WTC11 (cell line): ENCODE data around the gene UFL1. TPM values are rescaled to one million over a fixed set of nuclear protein-coding genes. Genes with fewer than 3 reads are reported as not detected.

Experiments used
- EMX1 ChIP-seq: fragments of 250-450 bp; sonication (Bioruptor Pico); IDR thresholded peaks from 2 replicates; pipeline ENCODE4 v1.8.0; 2021; ENCODE audit warnings: mild to moderate bottlenecking
- GRHL2 ChIP-seq: fragments of 250-450 bp; sonication (Bioruptor Pico); IDR thresholded peaks from 2 replicates; pipeline ENCODE4 v1.8.0; 2022; ENCODE audit warnings: mild to moderate bottlenecking, moderate library complexity; ENCODE audit not compliant: insufficient replicate concordance, severe bottlenecking
- JUN ChIP-seq: sonication (generic); formaldehyde crosslinking; IDR thresholded peaks from 2 replicates; pipeline ENCODE4 v1.8.0; 2023; ENCODE audit warnings: mild to moderate bottlenecking, missing genetic modification reagents
- NR2C2 ChIP-seq: sonication (generic); formaldehyde crosslinking; IDR thresholded peaks from 2 replicates; pipeline ENCODE4 v1.8.0; 2022; ENCODE audit warnings: mild to moderate bottlenecking, missing genetic modification reagents
- PRRX2 ChIP-seq: fragments of 250-450 bp; sonication (Bioruptor Pico); IDR thresholded peaks from 2 replicates; pipeline ENCODE4 v1.8.0; 2021; ENCODE audit warnings: mild to moderate bottlenecking
- SMAD3 ChIP-seq: sonication (generic); formaldehyde crosslinking; IDR thresholded peaks from 2 replicates; pipeline ENCODE4 v1.8.0; 2022; ENCODE audit warnings: missing genetic modification reagents, mild to moderate bottlenecking, borderline replicate concordance
- TCF7 ChIP-seq: sonication (generic); formaldehyde crosslinking; IDR thresholded peaks from 2 replicates; pipeline ENCODE4 v1.8.0; 2022; ENCODE audit warnings: mild to moderate bottlenecking, low read depth, missing genetic modification reagents, moderate library complexity
- ZNF138 ChIP-seq: sonication (generic); formaldehyde crosslinking; conservative IDR thresholded peaks from 2 replicates; pipeline ENCODE4 v1.8.1; 2022; ENCODE audit warnings: mild to moderate bottlenecking, moderate library complexity, missing genetic modification reagents
- ZNF219 ChIP-seq: sonication (generic); formaldehyde crosslinking; IDR thresholded peaks from 2 replicates; pipeline ENCODE4 v1.8.0; 2023; ENCODE audit warnings: missing genetic modification reagents, mild to moderate bottlenecking, borderline replicate concordance
- ZNF396 ChIP-seq: fragments of 250-450 bp; sonication (Bioruptor Pico); IDR thresholded peaks from 2 replicates; pipeline ENCODE4 v1.8.0; 2021; ENCODE audit warnings: mild to moderate bottlenecking, moderate library complexity, borderline replicate concordance
- ZNF671 ChIP-seq: fragments of 250-450 bp; sonication (Bioruptor Pico); IDR thresholded peaks from 2 replicates; pipeline ENCODE4 v1.8.0; 2021; ENCODE audit warnings: mild to moderate bottlenecking
- total RNA-seq: library from RNA; stranded (reverse); gene quantifications from 3 replicates; pipeline ENCODE4 v1.2.3, GENCODE V29; 2021
- TF ChIP-seq, protein P1 (sequence below): fragments of 250-450 bp; sonication (Bioruptor Pico); IDR thresholded peaks from 2 replicates; pipeline ENCODE4 v1.9.0; 2021; ENCODE audit warnings: mild to moderate bottlenecking, borderline replicate concordance
- TF ChIP-seq, protein P2 (sequence below): sonication (generic); formaldehyde crosslinking; IDR thresholded peaks from 2 replicates; pipeline ENCODE4 v1.8.1; 2022; ENCODE audit warnings: mild to moderate bottlenecking, missing genetic modification reagents, moderate library complexity, borderline replicate concordance
- TF ChIP-seq, protein P3 (sequence below): sonication (generic); formaldehyde crosslinking; IDR thresholded peaks from 2 replicates; pipeline ENCODE4 v1.8.1; 2023; ENCODE audit warnings: mild to moderate bottlenecking, missing genetic modification reagents, borderline replicate concordance
- TF ChIP-seq, protein P4 (sequence below): sonication (generic); formaldehyde crosslinking; IDR thresholded peaks from 2 replicates; pipeline ENCODE4 v1.8.1; 2023; ENCODE audit warnings: mild to moderate bottlenecking, missing genetic modification reagents, moderate library complexity
- TF ChIP-seq, protein P5 (sequence below): sonication (generic); formaldehyde crosslinking; IDR thresholded peaks from 2 replicates; pipeline ENCODE4 v1.8.1; 2023; ENCODE audit warnings: mild to moderate bottlenecking, moderate library complexity, missing genetic modification reagents
- TF ChIP-seq, protein P6 (sequence below): sonication (generic); formaldehyde crosslinking; IDR thresholded peaks from 2 replicates; pipeline ENCODE4 v1.8.0; 2022; ENCODE audit warnings: mild to moderate bottlenecking, missing genetic modification reagents
- TF ChIP-seq, protein P7 (sequence below): fragments of 250-450 bp; sonication (Bioruptor Pico); IDR thresholded peaks from 2 replicates; pipeline ENCODE4 v1.8.0; 2021; ENCODE audit warnings: mild to moderate bottlenecking
- TF ChIP-seq, protein P8 (sequence below): fragments of 250-450 bp; sonication (Bioruptor Pico); IDR thresholded peaks from 2 replicates; pipeline ENCODE4 v1.9.0; 2021; ENCODE audit warnings: mild to moderate bottlenecking
- TF ChIP-seq, protein P9 (sequence below): sonication (generic); formaldehyde crosslinking; IDR thresholded peaks from 2 replicates; pipeline ENCODE4 v1.8.0; 2022; ENCODE audit warnings: mild to moderate bottlenecking, missing genetic modification reagents
- TF ChIP-seq, protein P10 (sequence below): sonication (generic); formaldehyde crosslinking; IDR thresholded peaks from 2 replicates; pipeline ENCODE4 v1.8.1; 2023; ENCODE audit warnings: mild to moderate bottlenecking, missing genetic modification reagents

Gene UFL1
- total RNA-seq, 1 experiment from 2014 or later = 15.3 TPM

DNA sequence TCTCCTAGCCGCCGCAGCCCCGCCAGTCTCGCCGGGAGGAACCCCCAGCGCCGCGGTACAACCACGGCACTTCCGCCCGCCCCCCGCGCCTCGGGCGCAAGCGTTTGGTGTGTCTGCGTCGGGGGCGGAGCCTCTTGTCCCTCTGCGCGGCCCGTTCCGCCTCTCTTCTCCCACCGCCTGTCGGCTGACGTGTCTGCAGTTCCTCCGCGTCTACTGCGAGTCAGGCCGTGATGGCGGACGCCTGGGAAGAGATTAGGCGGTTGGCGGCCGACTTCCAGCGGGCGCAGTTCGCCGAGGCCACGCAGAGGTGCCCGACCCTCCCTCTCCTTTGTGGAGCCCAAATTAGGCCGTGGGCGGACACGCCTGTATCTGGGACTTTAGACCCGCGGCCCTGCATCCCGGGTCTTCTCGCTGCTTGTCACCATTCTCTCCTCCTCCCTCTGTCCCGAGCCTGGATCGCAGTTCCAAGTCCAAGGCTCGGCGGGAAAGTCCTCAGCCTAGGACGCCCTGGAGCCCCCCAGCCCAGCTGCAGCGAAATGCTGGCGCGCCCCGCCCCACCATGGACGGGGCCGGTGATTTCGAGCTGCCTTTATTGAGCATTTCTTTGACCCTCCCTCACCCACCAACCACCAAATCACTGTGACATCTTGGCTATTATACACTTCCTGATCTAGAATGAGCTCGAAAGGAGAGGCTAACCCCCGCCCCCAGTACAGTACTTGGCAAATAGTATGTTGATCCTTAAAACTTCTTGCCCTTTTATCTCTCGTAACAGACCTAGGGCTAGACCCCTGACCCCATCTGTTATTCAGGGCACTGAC lies at the start of gene UFL1 (continued):
- TF ChIP-seq, protein P1, sequence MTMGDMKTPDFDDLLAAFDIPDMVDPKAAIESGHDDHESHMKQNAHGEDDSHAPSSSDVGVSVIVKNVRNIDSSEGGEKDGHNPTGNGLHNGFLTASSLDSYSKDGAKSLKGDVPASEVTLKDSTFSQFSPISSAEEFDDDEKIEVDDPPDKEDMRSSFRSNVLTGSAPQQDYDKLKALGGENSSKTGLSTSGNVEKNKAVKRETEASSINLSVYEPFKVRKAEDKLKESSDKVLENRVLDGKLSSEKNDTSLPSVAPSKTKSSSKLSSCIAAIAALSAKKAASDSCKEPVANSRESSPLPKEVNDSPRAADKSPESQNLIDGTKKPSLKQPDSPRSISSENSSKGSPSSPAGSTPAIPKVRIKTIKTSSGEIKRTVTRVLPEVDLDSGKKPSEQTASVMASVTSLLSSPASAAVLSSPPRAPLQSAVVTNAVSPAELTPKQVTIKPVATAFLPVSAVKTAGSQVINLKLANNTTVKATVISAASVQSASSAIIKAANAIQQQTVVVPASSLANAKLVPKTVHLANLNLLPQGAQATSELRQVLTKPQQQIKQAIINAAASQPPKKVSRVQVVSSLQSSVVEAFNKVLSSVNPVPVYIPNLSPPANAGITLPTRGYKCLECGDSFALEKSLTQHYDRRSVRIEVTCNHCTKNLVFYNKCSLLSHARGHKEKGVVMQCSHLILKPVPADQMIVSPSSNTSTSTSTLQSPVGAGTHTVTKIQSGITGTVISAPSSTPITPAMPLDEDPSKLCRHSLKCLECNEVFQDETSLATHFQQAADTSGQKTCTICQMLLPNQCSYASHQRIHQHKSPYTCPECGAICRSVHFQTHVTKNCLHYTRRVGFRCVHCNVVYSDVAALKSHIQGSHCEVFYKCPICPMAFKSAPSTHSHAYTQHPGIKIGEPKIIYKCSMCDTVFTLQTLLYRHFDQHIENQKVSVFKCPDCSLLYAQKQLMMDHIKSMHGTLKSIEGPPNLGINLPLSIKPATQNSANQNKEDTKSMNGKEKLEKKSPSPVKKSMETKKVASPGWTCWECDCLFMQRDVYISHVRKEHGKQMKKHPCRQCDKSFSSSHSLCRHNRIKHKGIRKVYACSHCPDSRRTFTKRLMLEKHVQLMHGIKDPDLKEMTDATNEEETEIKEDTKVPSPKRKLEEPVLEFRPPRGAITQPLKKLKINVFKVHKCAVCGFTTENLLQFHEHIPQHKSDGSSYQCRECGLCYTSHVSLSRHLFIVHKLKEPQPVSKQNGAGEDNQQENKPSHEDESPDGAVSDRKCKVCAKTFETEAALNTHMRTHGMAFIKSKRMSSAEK = no peak
- TF ChIP-seq, protein P2, sequence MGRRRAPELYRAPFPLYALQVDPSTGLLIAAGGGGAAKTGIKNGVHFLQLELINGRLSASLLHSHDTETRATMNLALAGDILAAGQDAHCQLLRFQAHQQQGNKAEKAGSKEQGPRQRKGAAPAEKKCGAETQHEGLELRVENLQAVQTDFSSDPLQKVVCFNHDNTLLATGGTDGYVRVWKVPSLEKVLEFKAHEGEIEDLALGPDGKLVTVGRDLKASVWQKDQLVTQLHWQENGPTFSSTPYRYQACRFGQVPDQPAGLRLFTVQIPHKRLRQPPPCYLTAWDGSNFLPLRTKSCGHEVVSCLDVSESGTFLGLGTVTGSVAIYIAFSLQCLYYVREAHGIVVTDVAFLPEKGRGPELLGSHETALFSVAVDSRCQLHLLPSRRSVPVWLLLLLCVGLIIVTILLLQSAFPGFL (CRISPR knock-in tag) = no peak
- TF ChIP-seq EMX1 (CRISPR knock-in tag) (no peak), ZNF138 (CRISPR knock-in tag) (no peak), ZNF219 (CRISPR knock-in tag) (no peak), SMAD3 (no peak), GRHL2 (no peak), PRRX2 (no peak), TCF7 (CRISPR knock-in tag) (no peak), JUN (no peak), ZNF396 (CRISPR knock-in tag) (no peak), NR2C2 (CRISPR knock-in tag) (0 out of 2 replicates have a peak, but pooled peaks have one; percentile 26), ZNF671 (CRISPR knock-in tag) (no peak)
- TF ChIP-seq, protein P3, sequence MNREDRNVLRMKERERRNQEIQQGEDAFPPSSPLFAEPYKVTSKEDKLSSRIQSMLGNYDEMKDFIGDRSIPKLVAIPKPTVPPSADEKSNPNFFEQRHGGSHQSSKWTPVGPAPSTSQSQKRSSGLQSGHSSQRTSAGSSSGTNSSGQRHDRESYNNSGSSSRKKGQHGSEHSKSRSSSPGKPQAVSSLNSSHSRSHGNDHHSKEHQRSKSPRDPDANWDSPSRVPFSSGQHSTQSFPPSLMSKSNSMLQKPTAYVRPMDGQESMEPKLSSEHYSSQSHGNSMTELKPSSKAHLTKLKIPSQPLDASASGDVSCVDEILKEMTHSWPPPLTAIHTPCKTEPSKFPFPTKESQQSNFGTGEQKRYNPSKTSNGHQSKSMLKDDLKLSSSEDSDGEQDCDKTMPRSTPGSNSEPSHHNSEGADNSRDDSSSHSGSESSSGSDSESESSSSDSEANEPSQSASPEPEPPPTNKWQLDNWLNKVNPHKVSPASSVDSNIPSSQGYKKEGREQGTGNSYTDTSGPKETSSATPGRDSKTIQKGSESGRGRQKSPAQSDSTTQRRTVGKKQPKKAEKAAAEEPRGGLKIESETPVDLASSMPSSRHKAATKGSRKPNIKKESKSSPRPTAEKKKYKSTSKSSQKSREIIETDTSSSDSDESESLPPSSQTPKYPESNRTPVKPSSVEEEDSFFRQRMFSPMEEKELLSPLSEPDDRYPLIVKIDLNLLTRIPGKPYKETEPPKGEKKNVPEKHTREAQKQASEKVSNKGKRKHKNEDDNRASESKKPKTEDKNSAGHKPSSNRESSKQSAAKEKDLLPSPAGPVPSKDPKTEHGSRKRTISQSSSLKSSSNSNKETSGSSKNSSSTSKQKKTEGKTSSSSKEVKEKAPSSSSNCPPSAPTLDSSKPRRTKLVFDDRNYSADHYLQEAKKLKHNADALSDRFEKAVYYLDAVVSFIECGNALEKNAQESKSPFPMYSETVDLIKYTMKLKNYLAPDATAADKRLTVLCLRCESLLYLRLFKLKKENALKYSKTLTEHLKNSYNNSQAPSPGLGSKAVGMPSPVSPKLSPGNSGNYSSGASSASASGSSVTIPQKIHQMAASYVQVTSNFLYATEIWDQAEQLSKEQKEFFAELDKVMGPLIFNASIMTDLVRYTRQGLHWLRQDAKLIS (CRISPR knock-in tag) = peak; percentile 24; the same call in 1 of the 2 replicates
- TF ChIP-seq, protein P4, sequence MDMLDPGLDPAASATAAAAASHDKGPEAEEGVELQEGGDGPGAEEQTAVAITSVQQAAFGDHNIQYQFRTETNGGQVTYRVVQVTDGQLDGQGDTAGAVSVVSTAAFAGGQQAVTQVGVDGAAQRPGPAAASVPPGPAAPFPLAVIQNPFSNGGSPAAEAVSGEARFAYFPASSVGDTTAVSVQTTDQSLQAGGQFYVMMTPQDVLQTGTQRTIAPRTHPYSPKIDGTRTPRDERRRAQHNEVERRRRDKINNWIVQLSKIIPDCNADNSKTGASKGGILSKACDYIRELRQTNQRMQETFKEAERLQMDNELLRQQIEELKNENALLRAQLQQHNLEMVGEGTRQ = peak; percentile 50; the same call in 1 of the 2 replicates
- TF ChIP-seq, protein P5, sequence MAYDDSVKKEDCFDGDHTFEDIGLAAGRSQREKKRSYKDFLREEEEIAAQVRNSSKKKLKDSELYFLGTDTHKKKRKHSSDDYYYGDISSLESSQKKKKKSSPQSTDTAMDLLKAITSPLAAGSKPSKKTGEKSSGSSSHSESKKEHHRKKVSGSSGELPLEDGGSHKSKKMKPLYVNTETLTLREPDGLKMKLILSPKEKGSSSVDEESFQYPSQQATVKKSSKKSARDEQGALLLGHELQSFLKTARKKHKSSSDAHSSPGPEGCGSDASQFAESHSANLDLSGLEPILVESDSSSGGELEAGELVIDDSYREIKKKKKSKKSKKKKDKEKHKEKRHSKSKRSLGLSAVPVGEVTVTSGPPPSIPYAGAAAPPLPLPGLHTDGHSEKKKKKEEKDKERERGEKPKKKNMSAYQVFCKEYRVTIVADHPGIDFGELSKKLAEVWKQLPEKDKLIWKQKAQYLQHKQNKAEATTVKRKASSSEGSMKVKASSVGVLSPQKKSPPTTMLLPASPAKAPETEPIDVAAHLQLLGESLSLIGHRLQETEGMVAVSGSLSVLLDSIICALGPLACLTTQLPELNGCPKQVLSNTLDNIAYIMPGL (CRISPR knock-in tag) = peak; percentile 91
- TF ChIP-seq, protein P6, sequence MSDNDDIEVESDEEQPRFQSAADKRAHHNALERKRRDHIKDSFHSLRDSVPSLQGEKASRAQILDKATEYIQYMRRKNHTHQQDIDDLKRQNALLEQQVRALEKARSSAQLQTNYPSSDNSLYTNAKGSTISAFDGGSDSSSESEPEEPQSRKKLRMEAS = peak; percentile 78
- TF ChIP-seq, protein P7, sequence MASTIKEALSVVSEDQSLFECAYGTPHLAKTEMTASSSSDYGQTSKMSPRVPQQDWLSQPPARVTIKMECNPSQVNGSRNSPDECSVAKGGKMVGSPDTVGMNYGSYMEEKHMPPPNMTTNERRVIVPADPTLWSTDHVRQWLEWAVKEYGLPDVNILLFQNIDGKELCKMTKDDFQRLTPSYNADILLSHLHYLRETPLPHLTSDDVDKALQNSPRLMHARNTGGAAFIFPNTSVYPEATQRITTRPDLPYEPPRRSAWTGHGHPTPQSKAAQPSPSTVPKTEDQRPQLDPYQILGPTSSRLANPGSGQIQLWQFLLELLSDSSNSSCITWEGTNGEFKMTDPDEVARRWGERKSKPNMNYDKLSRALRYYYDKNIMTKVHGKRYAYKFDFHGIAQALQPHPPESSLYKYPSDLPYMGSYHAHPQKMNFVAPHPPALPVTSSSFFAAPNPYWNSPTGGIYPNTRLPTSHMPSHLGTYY (CRISPR knock-in tag) = no peak
- TF ChIP-seq, protein P8, sequence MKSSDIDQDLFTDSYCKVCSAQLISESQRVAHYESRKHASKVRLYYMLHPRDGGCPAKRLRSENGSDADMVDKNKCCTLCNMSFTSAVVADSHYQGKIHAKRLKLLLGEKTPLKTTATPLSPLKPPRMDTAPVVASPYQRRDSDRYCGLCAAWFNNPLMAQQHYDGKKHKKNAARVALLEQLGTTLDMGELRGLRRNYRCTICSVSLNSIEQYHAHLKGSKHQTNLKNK = no peak
- TF ChIP-seq, protein P9, sequence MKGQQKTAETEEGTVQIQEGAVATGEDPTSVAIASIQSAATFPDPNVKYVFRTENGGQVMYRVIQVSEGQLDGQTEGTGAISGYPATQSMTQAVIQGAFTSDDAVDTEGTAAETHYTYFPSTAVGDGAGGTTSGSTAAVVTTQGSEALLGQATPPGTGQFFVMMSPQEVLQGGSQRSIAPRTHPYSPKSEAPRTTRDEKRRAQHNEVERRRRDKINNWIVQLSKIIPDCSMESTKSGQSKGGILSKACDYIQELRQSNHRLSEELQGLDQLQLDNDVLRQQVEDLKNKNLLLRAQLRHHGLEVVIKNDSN (CRISPR knock-in tag) = no peak
- TF ChIP-seq, protein P10, sequence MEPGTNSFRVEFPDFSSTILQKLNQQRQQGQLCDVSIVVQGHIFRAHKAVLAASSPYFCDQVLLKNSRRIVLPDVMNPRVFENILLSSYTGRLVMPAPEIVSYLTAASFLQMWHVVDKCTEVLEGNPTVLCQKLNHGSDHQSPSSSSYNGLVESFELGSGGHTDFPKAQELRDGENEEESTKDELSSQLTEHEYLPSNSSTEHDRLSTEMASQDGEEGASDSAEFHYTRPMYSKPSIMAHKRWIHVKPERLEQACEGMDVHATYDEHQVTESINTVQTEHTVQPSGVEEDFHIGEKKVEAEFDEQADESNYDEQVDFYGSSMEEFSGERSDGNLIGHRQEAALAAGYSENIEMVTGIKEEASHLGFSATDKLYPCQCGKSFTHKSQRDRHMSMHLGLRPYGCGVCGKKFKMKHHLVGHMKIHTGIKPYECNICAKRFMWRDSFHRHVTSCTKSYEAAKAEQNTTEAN (CRISPR knock-in tag) = no peak
